ENCODE results near the gene PPP1R3F. TPM values are rescaled to one million over a fixed set of nuclear protein-coding genes. Genes with fewer than 3 reads are reported as not detected.

Gene PPP1R3F
- total RNA-seq, 1 donor from 2014 or later: 6.6 TPM

- H2AFZ ChIP-seq (ENCODE audit: low read depth, low read length): no peak overlapping the region
- DNase-seq (ENCODE audit: low read depth) (no peak), FAIRE-seq (no peak)
- no peaks in the 10 kb centered on the region for H3K4me1 ChIP-seq (ENCODE audit: insufficient read depth, low read length)
- no peak overlapping the region for H3K4me3 ChIP-seq (ENCODE audit: insufficient read depth, low read depth, low read length)
- no peak overlapping the region for H3K27ac ChIP-seq (ENCODE audit: low read depth, low read length)
- TF ChIP-seq EZH2 (IDR thresholded peaks at IDR 0.05; ENCODE audit: insufficient read depth, low read length) (no peak), CTCF (IDR thresholded peaks at IDR 0.05; ENCODE audit: insufficient read depth, low read depth, low read length) (no peak)
- H3K36me3 ChIP-seq (ENCODE audit: insufficient read depth, low read length): no peaks in the 10 kb centered on the region
- Mint-ChIP-seq H3K36me3 (ENCODE audit: low read depth, unreplicated experiment) (no peaks in the 10 kb centered on the region), H3K27ac (ENCODE audit: unreplicated experiment) (no peak overlapping the region), H3K4me3 (ENCODE audit: unreplicated experiment) (no peak overlapping the region), H3K27me3 (ENCODE audit: low read depth, unreplicated experiment) (peaks cover 11% of the 10 kb centered on the region), H3K4me1 (ENCODE audit: low read depth, unreplicated experiment) (no peaks in the 10 kb centered on the region), H3K9me3 (ENCODE audit: unreplicated experiment) (no peaks in the 10 kb centered on the region)
- H3K27me3 ChIP-seq (ENCODE audit: insufficient read depth, low read length): no peaks in the 10 kb centered on the region
- no peaks in the 10 kb centered on the region for H4K20me1 ChIP-seq (ENCODE audit: insufficient read depth, low read length)
- H3K4me2 ChIP-seq (ENCODE audit: low read length): no peak overlapping the region
- no peaks in the 10 kb centered on the region for H3K79me2 ChIP-seq (ENCODE audit: insufficient read depth, low read length)
- H3K9me3 ChIP-seq (ENCODE audit: insufficient read depth, low read depth, low read length): no peaks in the 10 kb centered on the region
- no peak overlapping the region for H3K9ac ChIP-seq (ENCODE audit: low read length)
These were observed 41.4 kb upstream of the PPP1R3F start for GRCh38 chrX:49228185-49228584.

- H3K4me2 ChIP-seq (ENCODE audit: low read length): peak overlapping the region; percentile 54
- no peaks in the 10 kb centered on the region for H3K4me1 Mint-ChIP-seq (ENCODE audit: low read depth, unreplicated experiment)
- H3K9ac ChIP-seq (ENCODE audit: low read length): no peak overlapping the region
- TF ChIP-seq CTCF (IDR thresholded peaks at IDR 0.05; ENCODE audit: insufficient read depth, low read depth, low read length) (no peak), EZH2 (IDR thresholded peaks at IDR 0.05; ENCODE audit: insufficient read depth, low read length) (no peak)
- H4K20me1 ChIP-seq (ENCODE audit: insufficient read depth, low read length): no peaks in the 10 kb centered on the region
- peak overlapping the region; percentile 26 for H2AFZ ChIP-seq (ENCODE audit: low read depth, low read length)
- DNase-seq (ENCODE audit: low read depth): no peak
- H3K4me1 ChIP-seq (ENCODE audit: insufficient read depth, low read length): no peaks in the 10 kb centered on the region
- no peak for FAIRE-seq
- H3K27me3 ChIP-seq (ENCODE audit: insufficient read depth, low read length): no peaks in the 10 kb centered on the region
- H3K27ac ChIP-seq (ENCODE audit: low read depth, low read length): no peak overlapping the region
- no peaks in the 10 kb centered on the region for H3K36me3 ChIP-seq (ENCODE audit: insufficient read depth, low read length)
- no peaks in the 10 kb centered on the region for H3K9me3 ChIP-seq (ENCODE audit: insufficient read depth, low read depth, low read length)
- peak overlapping the region; percentile 40 for H3K4me3 Mint-ChIP-seq (ENCODE audit: unreplicated experiment)
- H3K79me2 ChIP-seq (ENCODE audit: insufficient read depth, low read length): no peaks in the 10 kb centered on the region
- H3K36me3 Mint-ChIP-seq (ENCODE audit: low read depth, unreplicated experiment): no peaks in the 10 kb centered on the region
- H3K27me3 Mint-ChIP-seq (ENCODE audit: low read depth, unreplicated experiment): peaks cover 5% of the 10 kb centered on the region
- no peaks in the 10 kb centered on the region for H3K9me3 Mint-ChIP-seq (ENCODE audit: unreplicated experiment)
- no peak overlapping the region for H3K4me3 ChIP-seq (ENCODE audit: insufficient read depth, low read depth, low read length)
- H3K27ac Mint-ChIP-seq (ENCODE audit: unreplicated experiment): no peak overlapping the region
These were observed 38.9 kb upstream of the PPP1R3F start for GRCh38 chrX:49230500-49231232.

GRCh38 chrX:49231333-49232000, 38.1 kb upstream of the PPP1R3F start:
- Mint-ChIP-seq H3K27me3 (ENCODE audit: low read depth, unreplicated experiment) (peaks cover 5% of the 10 kb centered on the region), H3K27ac (ENCODE audit: unreplicated experiment) (no peak overlapping the region), H3K9me3 (ENCODE audit: unreplicated experiment) (no peaks in the 10 kb centered on the region), H3K4me1 (ENCODE audit: low read depth, unreplicated experiment) (no peaks in the 10 kb centered on the region), H3K36me3 (ENCODE audit: low read depth, unreplicated experiment) (no peaks in the 10 kb centered on the region), H3K4me3 (ENCODE audit: unreplicated experiment) (peak overlapping the region; percentile 40)
- FAIRE-seq: no peak
- TF ChIP-seq EZH2 (IDR thresholded peaks at IDR 0.05; ENCODE audit: insufficient read depth, low read length) (no peak), CTCF (IDR thresholded peaks at IDR 0.05; ENCODE audit: insufficient read depth, low read depth, low read length) (no peak)
- Histone ChIP-seq H3K9me3 (ENCODE audit: insufficient read depth, low read depth, low read length) (no peaks in the 10 kb centered on the region), H3K79me2 (ENCODE audit: insufficient read depth, low read length) (no peaks in the 10 kb centered on the region), H3K9ac (ENCODE audit: low read length) (no peak overlapping the region), H3K36me3 (ENCODE audit: insufficient read depth, low read length) (no peaks in the 10 kb centered on the region), H4K20me1 (ENCODE audit: insufficient read depth, low read length) (no peaks in the 10 kb centered on the region), H3K4me2 (ENCODE audit: low read length) (no peak overlapping the region), H3K4me1 (ENCODE audit: insufficient read depth, low read length) (no peaks in the 10 kb centered on the region), H3K4me3 (ENCODE audit: insufficient read depth, low read depth, low read length) (no peak overlapping the region), H3K27me3 (ENCODE audit: insufficient read depth, low read length) (no peaks in the 10 kb centered on the region), H2AFZ (ENCODE audit: low read depth, low read length) (no peak overlapping the region), H3K27ac (ENCODE audit: low read depth, low read length) (no peak overlapping the region)
- no peak for DNase-seq (ENCODE audit: low read depth)
